HG03095 (cell line): Measurements from ENCODE around the gene KDM2A.
"Not testable (repeated sequence)": the region's sequence is repeated elsewhere in the genome, so short reads cannot be mapped to it uniquely, and the experiment has no call there.

Experiments
- ATAC-seq: cut with Tn5 transposase; IDR thresholded peaks from one replicate; pipeline ENCODE4 v1.9.1; 2021; ENCODE audit warnings: moderate library complexity; ENCODE audit not compliant: unreplicated experiment

Gene KDM2A

DNA sequence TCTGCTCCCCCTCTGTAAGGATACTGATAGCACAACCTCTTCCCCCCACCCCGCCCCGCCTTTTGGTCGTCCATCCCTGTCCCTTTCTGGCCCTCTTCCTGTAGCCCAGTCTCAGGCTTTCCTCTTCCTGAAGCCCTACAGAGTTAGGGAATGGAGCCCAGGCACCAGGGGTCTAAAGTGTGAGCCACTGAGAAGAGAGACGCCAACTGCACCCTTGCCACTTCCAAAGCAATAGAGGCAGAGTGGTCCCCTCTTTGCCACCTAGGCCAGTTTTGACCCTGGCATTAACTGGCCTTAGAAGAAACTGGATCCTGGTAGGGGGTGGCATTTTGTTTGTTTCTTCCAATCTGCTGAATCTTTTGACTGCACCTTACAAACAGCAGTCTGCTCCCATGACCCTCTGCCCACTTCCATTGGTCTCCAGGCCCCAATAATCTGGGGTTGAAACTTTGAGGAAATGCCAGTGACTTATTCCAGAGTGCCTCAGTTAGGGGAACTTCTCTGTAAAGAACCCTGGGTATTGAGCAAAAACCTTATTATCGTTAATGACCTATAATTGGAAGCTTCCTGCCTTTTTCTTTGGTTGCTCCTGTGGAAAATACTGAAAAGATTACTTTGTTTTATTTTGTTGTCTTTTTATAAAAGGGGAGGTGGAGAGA is 137.5 kb downstream of the KDM2A start:
- no peak for ATAC-seq

DNA sequence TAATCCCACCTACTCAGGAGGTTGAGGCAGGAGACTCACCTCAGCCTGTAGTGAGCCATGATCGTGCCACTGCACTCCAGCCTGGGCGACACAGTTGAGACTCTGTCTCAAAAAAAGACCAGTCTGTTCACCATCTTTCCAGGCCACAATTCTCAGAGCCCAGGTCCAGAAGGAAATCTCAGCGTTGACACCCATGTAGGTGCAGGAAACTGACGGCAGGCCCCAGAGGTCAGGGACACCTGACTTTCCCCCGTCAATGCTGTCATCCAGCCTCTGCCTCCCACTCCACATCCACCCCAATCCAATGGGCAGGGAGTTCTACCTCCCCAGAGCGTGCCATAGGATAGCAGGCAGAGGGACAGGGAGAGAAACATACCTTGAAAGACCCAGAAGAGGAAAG is 141.3 kb downstream of the KDM2A start:
- ATAC-seq, result no peak

DNA sequence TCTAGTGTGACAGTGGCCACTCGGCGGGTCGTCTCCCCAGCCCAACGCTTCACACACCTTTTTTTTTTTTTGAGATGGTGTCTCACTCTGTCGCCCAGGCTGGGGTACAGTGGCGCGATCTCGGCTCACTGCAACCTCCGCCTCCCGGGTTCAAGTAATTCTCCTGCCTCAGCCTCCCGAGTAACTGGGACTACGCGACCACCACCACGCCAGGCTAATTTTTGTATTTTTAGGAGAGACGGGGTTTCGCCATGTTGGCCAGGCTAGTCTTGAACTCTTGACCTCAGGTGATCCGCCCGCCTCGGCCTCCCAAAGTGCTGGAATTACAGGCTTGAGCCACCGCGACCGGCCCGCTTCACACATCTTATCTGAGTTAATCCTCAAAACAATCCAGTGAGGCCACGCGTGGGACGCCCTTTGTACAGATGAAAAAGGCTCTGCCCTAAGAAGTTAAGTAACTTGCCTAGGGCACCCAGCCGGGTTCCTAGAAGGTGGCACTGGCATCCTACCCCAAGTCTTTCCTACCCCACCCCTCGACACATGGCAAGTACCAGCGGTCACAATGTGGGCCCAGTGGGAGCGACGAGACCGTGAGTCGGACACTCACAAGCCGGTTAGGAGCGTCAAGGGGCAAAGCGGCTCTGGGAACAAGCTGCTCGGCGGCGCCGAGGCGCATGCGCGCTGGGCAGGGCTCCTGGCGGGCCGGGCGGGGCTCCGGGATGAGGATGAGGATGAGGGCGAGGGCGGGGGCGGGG is 142.0 kb downstream of the KDM2A start:
- ATAC-seq, result not testable (repeated sequence)

DNA sequence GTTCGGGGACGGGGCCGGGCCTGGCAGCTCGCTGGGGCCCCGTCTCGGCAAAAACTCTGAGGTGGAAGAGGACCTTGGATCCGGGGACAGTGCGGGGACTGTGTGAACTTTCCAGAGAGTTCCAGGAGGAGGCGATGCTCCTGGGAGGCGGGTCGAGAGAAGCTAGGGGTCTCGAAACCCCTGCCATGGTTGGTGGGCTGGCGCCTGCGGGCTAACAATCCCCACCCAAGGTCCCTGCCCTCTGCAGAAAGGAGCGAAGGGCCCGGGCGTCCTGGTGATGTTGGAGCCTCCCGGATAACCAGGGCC is 142.5 kb downstream of the KDM2A start:
- ATAC-seq, result no peak

DNA sequence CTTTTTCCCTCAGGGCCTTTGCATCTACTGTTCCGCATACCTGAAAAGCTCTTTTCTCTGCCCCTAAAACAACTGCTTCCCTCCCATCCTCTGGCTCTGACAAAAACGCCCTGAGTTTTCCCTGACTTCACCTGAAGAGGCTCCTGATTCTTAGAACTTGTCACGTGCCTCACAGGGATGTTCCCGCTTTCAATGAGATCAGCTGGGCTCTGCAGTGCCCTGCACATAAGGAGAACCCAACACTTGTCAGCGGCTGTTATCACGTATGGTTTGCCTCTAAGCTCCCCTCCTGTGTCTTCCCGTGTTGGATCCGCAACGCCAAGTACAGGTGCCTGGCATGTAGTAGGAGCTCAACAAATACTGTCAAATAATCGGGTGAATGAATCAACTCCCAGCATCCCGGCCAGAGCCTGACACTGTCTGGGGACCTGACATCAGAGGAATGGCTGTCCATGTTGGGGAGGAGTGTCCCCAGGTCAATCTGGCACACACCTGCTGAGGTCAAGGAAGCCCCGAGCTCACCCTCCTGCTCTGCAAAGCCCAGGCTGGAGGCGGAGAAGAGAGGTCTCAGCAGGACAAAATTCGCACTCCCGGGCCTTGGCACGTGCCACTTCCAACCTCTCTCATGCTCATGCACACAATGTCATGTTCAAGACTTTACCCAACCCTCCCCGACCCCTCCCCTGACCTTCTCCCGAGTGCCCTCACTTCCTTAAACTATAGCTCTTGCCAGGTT is 143.1 kb downstream of the KDM2A start:
- ATAC-seq, result no peak

DNA sequence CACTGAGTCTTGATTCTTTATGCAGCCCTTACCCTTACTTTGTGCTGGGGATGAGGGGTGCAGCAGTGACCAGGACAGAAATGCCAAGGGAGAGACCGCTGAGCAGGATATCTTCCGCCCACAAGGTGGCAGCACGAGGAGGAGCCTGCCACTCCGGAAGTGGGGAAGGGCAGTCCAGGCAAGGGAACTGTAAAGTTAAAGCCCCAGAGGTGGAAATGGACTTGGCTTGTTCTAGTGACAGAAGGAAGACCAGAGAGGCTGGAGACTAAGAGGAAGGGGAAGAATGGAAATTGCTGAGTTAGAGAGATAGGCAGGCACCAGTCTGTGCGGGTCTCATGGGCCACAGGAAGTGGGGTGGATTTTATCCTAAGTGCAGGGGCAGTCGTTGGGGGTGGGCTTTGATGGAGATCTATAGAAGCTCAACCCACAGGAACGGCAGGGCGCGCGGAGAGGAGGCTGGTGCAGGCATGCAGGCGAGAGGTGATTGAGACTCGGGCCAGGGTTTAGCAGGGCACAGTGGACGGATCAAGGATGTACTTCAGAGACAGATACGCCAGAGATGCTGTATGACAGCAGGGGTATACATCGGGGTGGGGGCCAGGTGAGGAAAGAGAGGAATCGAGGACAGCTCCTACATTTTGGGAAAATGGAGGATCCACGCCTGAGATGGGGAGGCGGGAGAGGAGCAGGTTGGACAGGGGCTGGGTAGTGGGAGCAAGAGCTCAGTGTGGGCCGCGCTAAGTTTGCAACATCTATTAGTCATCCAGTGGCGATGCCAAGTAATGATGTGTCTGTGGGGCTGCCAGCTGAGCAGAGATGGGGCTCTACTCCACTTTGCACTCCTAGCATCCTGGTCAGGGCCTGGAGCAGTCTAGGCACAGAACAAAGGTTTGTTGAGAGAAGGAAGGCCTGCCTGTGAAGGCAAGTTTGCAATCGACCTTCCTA is 143.9 kb downstream of the KDM2A start:
- ATAC-seq, result no peak

DNA sequence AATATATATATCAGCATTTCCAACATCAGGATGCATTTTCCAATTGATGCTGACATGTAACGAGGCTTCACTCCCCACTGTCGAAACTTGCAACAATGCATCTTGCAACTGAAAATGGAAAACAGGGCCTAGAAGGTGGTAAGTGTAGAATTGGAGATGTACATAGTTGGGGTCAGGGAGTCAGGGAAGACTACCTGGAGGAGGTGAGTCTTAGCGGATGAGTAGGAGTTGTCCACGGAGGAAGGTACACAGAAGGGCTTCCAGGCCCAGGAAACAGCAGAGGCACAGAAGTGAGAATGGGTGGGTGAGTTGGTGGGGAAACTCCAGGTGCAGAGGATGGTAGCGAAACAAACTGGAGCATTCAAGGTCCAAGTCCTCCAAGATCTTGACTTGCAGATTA is 145.2 kb downstream of the KDM2A start:
- no peak for ATAC-seq

DNA sequence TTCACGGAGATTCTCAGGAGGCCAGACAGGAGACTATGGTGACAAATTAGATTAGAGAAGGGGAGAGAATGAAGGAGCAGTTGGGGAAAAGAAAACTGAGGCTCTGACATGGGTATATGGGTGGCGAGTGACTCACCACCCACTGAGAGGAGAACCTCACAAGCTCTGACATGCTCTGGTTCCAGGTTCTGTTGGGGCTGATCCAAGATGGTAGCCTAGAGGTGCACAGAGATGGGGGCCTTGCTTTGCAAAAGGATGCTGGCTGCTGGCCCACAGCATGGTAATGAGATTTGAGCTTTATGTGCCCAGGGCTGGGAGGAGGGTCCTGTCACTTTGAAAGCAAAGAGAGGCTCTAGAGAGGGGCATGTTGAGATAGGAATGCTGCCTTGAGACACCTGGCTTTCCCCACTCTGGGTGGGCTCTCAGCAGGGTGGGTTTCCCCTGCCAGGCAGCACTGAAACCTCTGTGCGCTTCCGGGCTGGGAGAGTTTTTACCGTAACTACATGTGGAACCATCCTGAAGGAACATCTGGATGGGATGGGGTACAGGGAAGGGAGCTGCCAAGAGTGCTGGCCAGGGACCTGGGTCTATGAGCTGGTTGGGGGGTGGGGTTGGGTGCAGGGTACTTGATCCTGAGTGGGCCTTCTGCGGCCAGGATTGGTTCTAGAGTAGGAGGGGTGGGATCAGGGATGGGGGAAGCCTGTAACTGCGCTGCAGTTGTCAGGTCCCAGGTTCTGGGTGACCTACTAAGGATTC is 146.0 kb downstream of the KDM2A start:
- no peak for ATAC-seq

DNA sequence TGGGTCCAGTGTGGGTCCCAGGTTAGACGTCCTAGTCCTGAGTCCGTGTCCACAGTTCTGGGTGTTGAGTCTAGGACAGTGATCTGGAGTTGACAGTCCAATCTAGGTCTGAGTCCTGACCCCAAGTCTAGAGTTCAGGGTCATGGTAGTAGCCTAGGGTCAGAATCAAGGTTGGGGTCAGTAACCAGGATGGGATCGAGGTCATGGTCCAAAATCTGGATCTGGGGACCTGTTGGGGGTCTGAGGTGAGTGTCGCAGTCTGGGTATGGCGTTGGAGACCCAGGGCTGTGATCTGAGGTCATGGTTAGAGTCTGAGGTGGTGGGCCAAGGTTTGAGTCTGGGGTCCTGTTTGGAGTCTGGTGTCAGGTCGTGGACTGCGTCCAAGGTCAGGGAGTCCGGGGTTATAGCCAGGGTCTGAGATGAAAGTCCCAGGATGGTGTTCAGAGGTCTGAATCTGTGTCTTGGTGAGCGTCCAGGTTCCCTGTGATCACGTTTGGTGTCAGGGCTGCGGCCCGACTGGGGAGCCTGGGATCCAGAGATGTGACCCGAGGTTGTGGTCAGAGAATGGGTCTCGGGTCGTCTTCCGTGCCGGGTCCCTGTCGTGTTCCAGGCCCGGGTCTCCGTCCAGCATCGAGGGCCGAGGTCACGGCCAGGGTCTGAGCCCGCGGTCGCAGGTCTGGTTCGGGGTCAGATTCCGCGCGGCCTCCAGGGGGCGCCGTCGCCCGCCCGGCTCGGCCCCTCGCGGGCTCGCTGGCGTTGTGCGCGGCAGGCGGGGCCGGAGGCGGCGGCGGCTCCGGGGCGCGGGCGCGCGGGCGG is 146.8 kb downstream of the KDM2A start:
- ATAC-seq, result no peak

DNA sequence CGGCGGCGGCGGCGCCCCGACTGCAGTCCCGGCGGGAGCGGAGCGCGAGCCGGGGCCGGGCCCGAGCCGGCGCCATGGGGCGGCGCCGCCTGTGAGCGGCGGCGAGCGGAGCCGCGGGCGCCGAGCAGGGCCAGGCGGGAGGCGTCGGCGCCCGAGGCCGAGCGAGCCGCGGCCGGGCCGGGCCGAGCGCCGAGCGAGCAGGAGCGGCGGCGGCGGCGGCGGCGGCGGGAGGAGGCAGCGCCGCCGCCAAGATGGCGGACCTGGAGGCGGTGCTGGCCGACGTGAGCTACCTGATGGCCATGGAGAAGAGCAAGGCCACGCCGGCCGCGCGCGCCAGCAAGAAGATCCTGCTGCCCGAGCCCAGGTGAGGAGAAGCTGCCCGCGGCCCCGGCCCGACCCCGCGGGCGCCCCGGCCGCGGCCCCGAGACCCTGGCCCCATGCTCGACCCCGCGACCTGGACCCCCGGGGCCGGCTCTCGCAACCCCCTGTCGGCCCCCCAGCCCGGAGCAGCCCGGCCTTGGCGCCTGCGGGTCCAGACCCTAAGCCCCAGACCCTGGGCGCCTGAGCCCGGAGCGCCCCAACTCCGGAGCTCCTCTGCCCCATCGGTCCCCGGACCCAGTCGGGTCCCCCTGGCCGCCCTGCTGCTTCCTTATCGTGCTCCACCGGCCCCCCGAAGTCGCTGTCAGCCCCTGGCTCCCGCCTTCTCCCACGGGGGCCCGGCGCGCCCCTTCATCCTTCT is 147.6 kb downstream of the KDM2A start, which contains the start of gene GRK2:
Gene GRK2, plus strand, starts transcription at position 25 of the 739 bp plus-strand sequence. Its CDS starts 227 bp downstream, at position 252.
- no peak for ATAC-seq

DNA sequence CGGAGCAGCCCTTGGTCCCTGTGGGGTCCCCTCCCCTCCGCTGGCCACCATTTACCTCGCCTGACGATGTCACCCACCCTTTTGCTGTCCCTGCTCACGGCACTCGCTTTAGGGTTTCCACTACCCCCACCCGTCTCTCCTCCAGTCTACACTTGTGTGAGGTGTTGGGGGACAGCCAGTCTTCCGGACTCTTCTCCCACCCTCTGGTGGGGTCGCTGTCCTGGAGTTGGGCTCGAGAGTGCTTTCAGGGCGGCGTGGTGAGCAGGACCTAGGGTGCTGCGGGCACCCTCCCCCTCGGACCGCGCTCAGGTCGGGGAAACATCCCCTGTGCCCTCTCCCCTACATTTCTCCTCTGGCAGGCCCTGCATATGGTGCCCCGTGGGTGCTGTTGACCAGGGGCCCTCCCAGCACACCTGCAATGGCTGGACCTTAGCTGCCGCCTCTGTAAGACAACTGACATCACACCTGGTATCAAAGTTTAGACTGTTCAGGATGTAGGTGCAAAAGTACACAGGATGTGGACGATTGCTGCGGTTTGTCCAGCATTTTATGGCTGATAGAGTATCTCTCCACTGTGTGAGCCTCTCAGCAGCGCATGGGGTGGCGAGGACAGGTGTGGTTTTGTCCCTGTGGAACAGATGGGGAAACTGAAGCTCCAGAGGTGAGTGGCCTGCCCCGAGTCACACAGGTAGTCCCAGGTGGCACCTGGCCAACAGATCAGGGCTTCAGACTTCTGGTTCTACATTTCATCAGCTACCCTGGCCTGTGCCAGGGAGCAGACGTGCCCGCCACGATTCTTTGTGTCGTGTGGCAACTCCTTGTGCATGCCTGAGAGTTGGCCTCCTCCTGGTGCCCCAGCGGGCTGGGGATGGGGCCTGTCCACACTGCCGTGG is 148.4 kb downstream of the KDM2A start:
- no peak for ATAC-seq

DNA sequence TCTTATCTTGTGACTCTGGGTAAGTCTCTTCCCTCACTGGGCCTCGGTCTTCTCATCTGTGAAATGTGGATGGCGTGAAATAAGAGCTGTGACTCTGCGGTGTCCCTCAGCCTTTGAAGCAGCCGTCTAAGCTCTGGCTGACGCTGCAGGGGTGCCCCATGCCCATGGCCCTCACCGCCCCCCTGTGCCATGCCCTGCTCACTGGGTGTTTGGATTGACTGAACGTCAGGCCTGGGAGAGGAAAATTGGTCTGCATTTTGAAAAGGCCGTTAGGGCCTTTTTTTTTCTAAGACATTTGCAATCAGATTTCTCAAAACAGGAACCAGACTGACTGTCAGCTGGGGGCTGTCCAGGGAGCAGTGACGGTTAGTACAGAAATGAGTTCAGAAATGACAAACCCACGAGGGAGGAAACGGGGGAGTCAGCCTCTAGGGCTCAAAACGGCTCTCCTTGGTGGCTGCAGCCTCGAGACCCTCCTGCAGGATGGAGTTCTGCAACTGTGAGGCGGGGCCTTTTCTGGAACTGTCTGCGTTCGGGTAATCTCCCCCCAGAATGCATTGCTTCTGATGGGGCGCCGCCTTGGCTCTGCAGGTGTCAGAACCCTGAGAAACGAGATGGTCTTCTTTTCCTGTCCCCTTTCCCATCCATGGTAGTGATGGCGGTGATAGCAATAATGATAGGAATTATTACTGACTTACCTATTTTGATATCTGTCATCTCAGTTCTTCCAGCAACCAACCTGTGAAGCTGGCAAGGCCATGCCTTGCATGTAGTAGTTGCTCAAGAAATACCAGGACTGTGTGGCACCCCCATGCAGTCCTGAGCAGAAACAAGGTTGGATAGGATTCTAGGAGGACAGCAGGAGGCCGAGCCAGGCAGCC is 149.3 kb downstream of the KDM2A start:
- no peak for ATAC-seq

DNA sequence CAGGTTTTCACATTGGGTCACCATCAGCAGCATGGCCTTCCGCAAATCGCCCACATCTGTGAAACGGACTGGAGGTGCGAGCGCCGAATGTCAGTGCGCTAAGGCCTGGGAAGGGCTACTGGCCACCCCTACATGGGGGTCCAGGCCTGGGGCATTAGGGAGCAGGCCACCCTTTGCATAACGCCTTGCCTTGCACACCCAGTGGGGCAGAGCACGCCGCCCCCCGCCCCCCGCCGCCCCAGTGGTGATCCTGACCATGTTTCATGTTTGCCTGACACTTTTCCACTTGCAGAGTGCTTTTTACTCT is 149.9 kb downstream of the KDM2A start:
- ATAC-seq, result no peak

DNA sequence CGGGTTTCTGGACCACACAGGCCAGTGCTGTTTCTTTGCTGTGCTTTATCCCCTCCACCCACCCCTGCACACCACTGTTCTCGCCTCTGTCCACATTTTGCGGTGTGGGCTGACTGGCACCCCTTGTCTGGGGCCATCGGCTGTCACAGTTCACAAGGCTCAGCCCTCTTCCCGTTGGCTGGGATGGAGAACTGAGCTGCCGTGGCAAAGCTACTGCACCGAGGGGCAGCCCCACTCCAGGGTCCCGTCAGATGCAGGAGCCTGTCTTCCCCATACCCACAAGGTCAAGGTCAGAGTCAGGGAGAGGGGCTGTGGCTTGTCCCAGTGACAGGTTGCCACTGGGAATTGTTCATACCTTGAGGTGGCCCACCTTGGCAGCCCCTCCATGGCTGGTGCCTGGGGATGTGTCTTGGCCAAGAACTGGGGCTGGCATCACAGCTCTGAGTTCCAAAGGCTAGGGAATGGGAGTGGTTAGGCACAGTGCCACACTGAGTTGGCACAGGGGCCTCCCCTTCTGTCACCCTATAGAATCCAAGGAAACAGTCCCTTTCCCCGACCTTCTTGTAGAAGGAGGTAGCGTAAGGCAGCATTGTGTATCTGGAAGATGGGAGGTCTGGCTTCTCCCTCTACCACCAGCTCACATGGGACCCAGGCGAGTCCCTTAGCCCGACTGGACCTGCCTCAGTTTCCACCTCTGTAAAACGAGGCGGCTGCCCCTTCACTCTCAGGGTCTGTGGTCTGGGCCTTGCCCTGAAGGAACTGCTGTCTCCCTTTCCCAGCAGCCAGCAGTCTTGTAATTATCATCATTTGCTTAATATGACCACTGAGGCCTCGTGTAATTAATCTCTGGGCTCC is 150.6 kb downstream of the KDM2A start:
- no peak for ATAC-seq

DNA sequence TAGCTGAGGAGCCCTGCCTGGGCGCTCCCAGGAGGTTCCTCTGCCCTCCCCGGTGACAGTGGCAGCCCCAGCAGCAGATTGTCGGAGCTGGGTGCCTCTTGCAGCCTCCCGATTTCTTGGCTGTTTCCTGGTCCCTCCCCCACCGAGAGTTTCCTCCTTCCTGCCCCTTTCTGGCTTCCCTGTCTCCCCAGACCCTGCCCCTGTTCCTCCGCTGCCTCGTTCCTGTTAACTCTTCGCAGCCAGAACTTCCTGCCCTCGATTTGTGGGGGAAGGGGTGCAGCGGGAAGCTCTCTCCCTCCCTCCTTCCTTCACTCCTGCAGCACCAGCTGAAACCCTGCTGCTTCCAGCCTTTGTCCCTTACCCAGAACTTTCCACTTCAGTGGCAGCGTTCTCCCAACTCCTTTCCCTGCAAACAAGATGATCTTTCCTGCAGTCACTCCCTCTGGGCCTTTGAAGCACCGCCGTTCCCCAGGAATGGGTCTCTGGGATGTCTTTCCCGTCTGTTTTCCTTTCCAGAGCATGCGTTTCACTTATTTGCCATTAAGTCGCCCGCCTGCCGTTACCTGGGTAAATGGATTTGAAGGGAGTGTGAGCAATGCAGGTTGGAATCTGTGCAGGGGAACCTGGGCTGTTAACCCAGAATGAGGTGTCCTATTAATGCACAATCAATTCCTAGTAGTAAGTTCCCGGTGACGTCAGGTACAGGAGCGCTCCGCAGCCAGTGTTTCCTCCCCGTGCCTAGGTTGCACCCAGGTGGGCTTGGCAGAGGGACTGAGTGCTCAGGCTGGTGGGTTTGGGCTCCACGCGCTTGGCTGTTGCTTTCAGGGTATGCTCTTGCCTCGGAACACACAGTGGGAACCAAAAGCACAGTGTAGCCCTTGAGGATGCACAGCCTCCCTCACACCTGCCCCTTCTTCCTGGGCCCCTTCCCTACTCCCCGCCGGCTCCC is 151.5 kb downstream of the KDM2A start:
- ATAC-seq, result no peak
